PC-9 (cell line): Measurements from ENCODE around the gene C1orf105.

ENCODE experiments used
- EZH2 ChIP-seq: fragments of 200-600 bp; sonication (generic); IDR thresholded peaks from 2 replicates; pipeline ENCODE4 v1.8.0; 2017; ENCODE audit warnings: antibody characterized with exemption, low read depth
- TF ChIP-seq, protein P1 (sequence below): fragments of 200-600 bp; sonication (generic); conservative IDR thresholded peaks from 2 replicates; pipeline ENCODE4 v1.6.1; 2017; ENCODE audit warnings: mixed run types, antibody characterized with exemption, mild to moderate bottlenecking, moderate library complexity

DNA sequence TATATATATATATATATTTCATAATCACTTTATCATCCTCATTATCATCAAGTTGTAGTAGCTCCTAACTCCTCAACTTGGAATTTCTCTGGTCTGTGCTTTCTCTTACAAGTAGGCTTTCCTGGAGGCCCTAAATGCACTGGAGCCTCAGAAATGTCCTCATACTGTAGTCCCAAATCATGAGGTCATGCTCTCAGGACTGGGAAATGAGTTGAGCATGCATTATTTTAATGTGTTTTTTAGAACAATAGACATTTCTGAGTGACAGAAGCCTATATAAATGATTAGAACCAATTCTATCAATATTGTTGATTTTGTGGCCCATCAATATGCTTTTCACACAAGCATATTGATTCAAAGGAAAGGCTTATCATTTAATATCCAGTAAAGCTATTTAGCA lies 42.9 kb upstream of the C1orf105 start:
- TF ChIP-seq, protein P1, sequence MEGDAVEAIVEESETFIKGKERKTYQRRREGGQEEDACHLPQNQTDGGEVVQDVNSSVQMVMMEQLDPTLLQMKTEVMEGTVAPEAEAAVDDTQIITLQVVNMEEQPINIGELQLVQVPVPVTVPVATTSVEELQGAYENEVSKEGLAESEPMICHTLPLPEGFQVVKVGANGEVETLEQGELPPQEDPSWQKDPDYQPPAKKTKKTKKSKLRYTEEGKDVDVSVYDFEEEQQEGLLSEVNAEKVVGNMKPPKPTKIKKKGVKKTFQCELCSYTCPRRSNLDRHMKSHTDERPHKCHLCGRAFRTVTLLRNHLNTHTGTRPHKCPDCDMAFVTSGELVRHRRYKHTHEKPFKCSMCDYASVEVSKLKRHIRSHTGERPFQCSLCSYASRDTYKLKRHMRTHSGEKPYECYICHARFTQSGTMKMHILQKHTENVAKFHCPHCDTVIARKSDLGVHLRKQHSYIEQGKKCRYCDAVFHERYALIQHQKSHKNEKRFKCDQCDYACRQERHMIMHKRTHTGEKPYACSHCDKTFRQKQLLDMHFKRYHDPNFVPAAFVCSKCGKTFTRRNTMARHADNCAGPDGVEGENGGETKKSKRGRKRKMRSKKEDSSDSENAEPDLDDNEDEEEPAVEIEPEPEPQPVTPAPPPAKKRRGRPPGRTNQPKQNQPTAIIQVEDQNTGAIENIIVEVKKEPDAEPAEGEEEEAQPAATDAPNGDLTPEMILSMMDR = no peak
- TF ChIP-seq EZH2 = no peak
